H1 (cell line): ENCODE results near the gene NID1. TPM values are rescaled to one million over a fixed set of nuclear protein-coding genes. Genes with fewer than 3 reads are reported as not detected.

Experiments used
- CTCF ChIA-PET: fragments of 300-600 bp; sonication (Branson Sonifier 250); formaldehyde crosslinking; loops from one replicate; lab custom pipeline; 2021; ENCODE audit not compliant: partially characterized antibody; lab: Charles Lee
- POLR2A ChIA-PET: fragments of 300-600 bp; sonication (Branson Sonifier 250); formaldehyde crosslinking; loops from one replicate; lab custom pipeline; 2021; ENCODE audit warnings: inconsistent platforms; ENCODE audit not compliant: partially characterized antibody; lab: Charles Lee
- DNase-seq, 2 experiments: peaks; one replicate each; pipeline versions ENCODE4 v3.0.0 to v3.0.0-alpha.2; 2010 to 2022; ENCODE audit warnings: low spot score in 2 of 2, low read depth in 1 of 2, mixed read lengths in 1 of 2
- FAIRE-seq: peaks from 2 replicates; lab custom pipeline; 2011; peaks lifted over from hg19 to GRCh38; lab: Jason Lieb, UNC
- H2AFZ ChIP-seq: 2 replicates; pipeline ENCODE4 v1.8.1; 2012; ENCODE audit warnings: low read length, inconsistent platforms
- H2AK5ac ChIP-seq: 2 replicates; pipeline ENCODE4 v1.6.1; 2013; ENCODE audit warnings: low read depth, low read length
- H2BK120ac ChIP-seq: replicated peaks from 2 replicates; pipeline ENCODE3; 2013; ENCODE audit warnings: low read depth, low read length, inconsistent platforms
- H2BK12ac ChIP-seq: 2 replicates; pipeline ENCODE4 v1.6.1; 2013; ENCODE audit warnings: low read depth, low read length
- H2BK15ac ChIP-seq: 2 replicates; pipeline ENCODE4 v1.6.1; 2013; ENCODE audit warnings: low read length
- H2BK20ac ChIP-seq: 2 replicates; pipeline ENCODE4 v1.6.1; 2013; ENCODE audit warnings: low read length
- H2BK5ac ChIP-seq: 2 replicates; pipeline ENCODE4 v1.6.1; 2013; ENCODE audit warnings: low read depth, low read length
- H3K14ac ChIP-seq: 2 replicates; pipeline ENCODE4 v1.6.1; 2013; ENCODE audit warnings: inconsistent platforms; ENCODE audit not compliant: insufficient read length
- H3K18ac ChIP-seq: 2 replicates; pipeline ENCODE4 v1.6.1; 2013; ENCODE audit warnings: low read length; ENCODE audit errors: extremely low read depth
- H3K23ac ChIP-seq: 2 replicates; pipeline ENCODE4 v1.6.1; 2013; ENCODE audit warnings: inconsistent platforms; ENCODE audit not compliant: insufficient read length
- H3K23me2 ChIP-seq: 2 replicates; pipeline ENCODE4 v1.6.1; 2013; ENCODE audit warnings: low read depth, low read length
- H3K27ac ChIP-seq: 2 replicates; pipeline ENCODE4 v1.6.1; 2011; ENCODE audit warnings: low read depth, low read length, inconsistent platforms
- H3K27me3 ChIP-seq, 4 experiments: replicated peaks in 1 of 4; 1 replicate in 1 of 4; 2 replicates in 3 of 4; pipeline versions ENCODE4 v1.6.1 to v1.8.1; 2011 to 2013; ENCODE audit warnings: low read length in 3 of 4, mild to moderate bottlenecking in 3 of 4, inconsistent platforms in 2 of 4, mixed read lengths in 2 of 4, moderate library complexity in 1 of 4; ENCODE audit not compliant: control insufficient read depth in 3 of 4, insufficient read depth in 3 of 4; ENCODE audit errors: extremely low read depth in 1 of 4
- H3K36me3 ChIP-seq, 4 experiments: 2 replicates each; pipeline versions ENCODE4 v1.6.1 to v1.8.1; 2011 to 2013; ENCODE audit warnings: mild to moderate bottlenecking in 4 of 4, low read length in 3 of 4, moderate library complexity in 2 of 4, control low read depth in 1 of 4, inconsistent platforms in 1 of 4; ENCODE audit not compliant: insufficient read depth in 4 of 4, control insufficient read depth in 2 of 4
- H3K4ac ChIP-seq: replicated peaks from 2 replicates; pipeline ENCODE3; 2013; ENCODE audit warnings: low read length, low read depth, mixed read lengths, inconsistent platforms; ENCODE audit not compliant: insufficient read length
- H3K4me1 ChIP-seq, 4 experiments: replicated peaks in 1 of 4; 1 replicate in 1 of 4; 2 replicates in 3 of 4; pipeline versions ENCODE4 v1.6.1 to v1.8.1; 2011 to 2013; ENCODE audit warnings: low read length in 3 of 4, inconsistent platforms in 2 of 4, mixed read lengths in 1 of 4; ENCODE audit not compliant: insufficient read depth in 4 of 4, control insufficient read depth in 3 of 4
- H3K4me2 ChIP-seq, 2 experiments: 2 replicates each; pipeline versions ENCODE4 v1.6.1 to v1.8.1; 2011 to 2013; ENCODE audit warnings: low read depth in 2 of 2, low read length in 2 of 2, control low read depth in 1 of 2, inconsistent platforms in 1 of 2, mild to moderate bottlenecking in 1 of 2; ENCODE audit not compliant: insufficient read depth in 1 of 2
- H3K4me3 ChIP-seq, 4 experiments: fragments of 200-600, 300-600 bp in 1 of 4; sonication (generic), shearing (Covaris generic), sonication (Bioruptor Twin) in 1 of 4; 2 replicates each; pipeline versions ENCODE4 v1.5.1 to v1.8.1; 2011 to 2016; ENCODE audit warnings: low read length in 4 of 4, low read depth in 3 of 4, control low read depth in 2 of 4, inconsistent platforms in 2 of 4, mild to moderate bottlenecking in 2 of 4, mixed read lengths in 1 of 4, moderate library complexity in 1 of 4; ENCODE audit not compliant: insufficient read depth in 2 of 4; ENCODE audit errors: extremely low read depth in 1 of 4
- H3K56ac ChIP-seq: replicated peaks from 2 replicates; pipeline ENCODE3; 2013; ENCODE audit warnings: low read depth, mild to moderate bottlenecking, mixed read lengths, low read length, inconsistent platforms; ENCODE audit not compliant: insufficient read length
- H3K79me1 ChIP-seq: 2 replicates; pipeline ENCODE4 v1.6.1; 2013; ENCODE audit warnings: low read depth, low read length, control low read depth
- H3K79me2 ChIP-seq, 2 experiments: 2 replicates each; pipeline versions ENCODE4 v1.6.1 to v1.8.1; 2012 to 2013; ENCODE audit warnings: low read length in 2 of 2, mild to moderate bottlenecking in 2 of 2, inconsistent platforms in 1 of 2; ENCODE audit not compliant: insufficient read depth in 2 of 2, control insufficient read depth in 1 of 2
- H3K9ac ChIP-seq, 4 experiments: replicated peaks in 1 of 4; 1 replicate in 1 of 4; 2 replicates in 3 of 4; pipeline versions ENCODE4 v1.6.1 to v1.8.1; 2011 to 2013; ENCODE audit warnings: low read depth in 3 of 4, low read length in 3 of 4, control low read depth in 2 of 4, mild to moderate bottlenecking in 2 of 4, moderate library complexity in 2 of 4, inconsistent platforms in 1 of 4; ENCODE audit errors: extremely low read depth in 1 of 4
- H3K9me3 ChIP-seq, 2 experiments: 2 replicates each; pipeline versions ENCODE4 v1.6.1 to v1.8.1; 2012 to 2013; ENCODE audit warnings: mild to moderate bottlenecking in 2 of 2, moderate library complexity in 2 of 2, control low read depth in 1 of 2, inconsistent platforms in 1 of 2, low read depth in 1 of 2, low read length in 1 of 2, mixed read lengths in 1 of 2; ENCODE audit not compliant: insufficient read depth in 2 of 2
- H4K20me1 ChIP-seq, 2 experiments: replicated peaks in 1 of 2; 2 replicates each; pipeline versions ENCODE3 to v1.8.1; 2011 to 2013; ENCODE audit warnings: inconsistent platforms in 2 of 2, low read length in 2 of 2, mild to moderate bottlenecking in 1 of 2; ENCODE audit not compliant: insufficient read depth in 2 of 2, control insufficient read depth in 1 of 2
- H4K5ac ChIP-seq: 2 replicates; pipeline ENCODE4 v1.6.1; 2013; ENCODE audit warnings: low read length, low read depth, mixed read lengths, inconsistent platforms; ENCODE audit not compliant: insufficient read length
- H4K8ac ChIP-seq: 2 replicates; pipeline ENCODE4 v1.8.0; 2013; ENCODE audit warnings: mild to moderate bottlenecking, moderate library complexity, low read length, inconsistent platforms; ENCODE audit not compliant: insufficient read depth; ENCODE audit errors: extremely low read depth
- H4K91ac ChIP-seq: replicated peaks from 2 replicates; pipeline ENCODE3; 2013; ENCODE audit warnings: low read length, mixed read lengths, inconsistent platforms; ENCODE audit not compliant: insufficient read length
- CHD2 ChIP-seq: IDR thresholded peaks from 2 replicates; pipeline ENCODE4 v1.6.1; 2012; ENCODE audit warnings: low read length, improper control_type of control experiment
- EGR1 ChIP-seq: IDR thresholded peaks from 2 replicates; pipeline ENCODE4 v1.6.1; 2011; ENCODE audit warnings: low read depth, low read length, borderline replicate concordance
- HDAC2 ChIP-seq, 2 experiments: fragments of 300-600 bp in 1 of 2; sonication (generic) in 1 of 2; IDR thresholded peaks; 2 replicates each; pipeline ENCODE4 v1.6.1; 2011 to 2012; ENCODE audit warnings: low read depth in 2 of 2, low read length in 2 of 2, mild to moderate bottlenecking in 2 of 2, moderate library complexity in 2 of 2, borderline replicate concordance in 1 of 2, inconsistent platforms in 1 of 2
- RBBP5 ChIP-seq: IDR thresholded peaks from 2 replicates; pipeline ENCODE4 v1.7.1; 2012; ENCODE audit warnings: low read depth, mild to moderate bottlenecking, inconsistent platforms, low read length, moderate library complexity, borderline replicate concordance
- WGBS, 2 experiments: shearing (Covaris generic) in 1 of 2; methylation state at CpG; one replicate each; pipeline versions ENCODE4 v1.1.6 to v1.1.7; 2013 to 2015; ENCODE audit warnings: low lambda C conversion rate in 2 of 2, mixed read lengths in 2 of 2, inconsistent platforms in 1 of 2, low coverage in 1 of 2, missing lambda C conversion rate in 1 of 2; ENCODE audit not compliant: insufficient replicate concordance in 2 of 2, insufficient coverage in 1 of 2, insufficient read length in 1 of 2; ENCODE audit errors: extremely low coverage in 1 of 2, missing lambda C conversion rate in 1 of 2; 5-methylcytosine and 5-hydroxymethylcytosine counted together
- polyA plus RNA-seq, 7 experiments: library from polyadenylated mRNA; depleted of rRNA in 3 of 7; stranded (reverse) in 5 of 7; unstranded in 2 of 7; fragments of >200 nt in 5 of 7; fragments of 200-250 nt in 2 of 7; gene quantifications; 1 replicate in 5 of 7; 2 replicates in 1 of 7; 4 replicates in 1 of 7; pipeline versions ENCODE4 v1.2.1 to v1.2.3, GENCODE V29; 2011 to 2013; ENCODE audit warnings: missing spikeins in 2 of 7, mixed read lengths in 2 of 7
- total RNA-seq: library from RNA; stranded (reverse); fragmentation: NEBNext Ultra II Directional; extraction: Animal tissue kit (Norgen Biotek cat#: 25700); gene quantifications from 2 replicates; pipeline ENCODE4 v1.2.1, GENCODE V29; 2021

NID1 gene
- total and polyA plus RNA-seq, 2 of the 8 experiments (the other 6 are each of a cell fraction or from before 2014, with no cell fraction given), result 20.9 to 25.4 TPM

GRCh38 chr1:235939480-235939775, 125.5 kb downstream of the NID1 start:
- 83% methylated on average over 1 of the region's 1 CpG; no CpG with 5 or more reads in 1 of the 2 experiments for WGBS, 2 experiments
- no peak for FAIRE-seq

More at GRCh38 chr1:235939480-235939775, 125.5 kb downstream of the NID1 start:
- Histone ChIP-seq H2AK5ac (no peak overlapping the region), H2BK20ac (no peak overlapping the region), H2BK15ac (no peak overlapping the region), H2BK120ac (no peak overlapping the region), H3K4me3 (no peak overlapping the region), H2BK12ac (no peak overlapping the region), H2AFZ (no peak overlapping the region), H3K4ac (no peak overlapping the region), H3K14ac (no peak overlapping the region), H3K9me3 (no peaks in the 10 kb centered on the region), H4K5ac (no peak overlapping the region), H3K4me2 (no peak overlapping the region), H3K4me1 (no peaks in the 10 kb centered on the region), H3K79me1 (no peaks in the 10 kb centered on the region), H4K8ac (no peak overlapping the region), H3K18ac (no peak overlapping the region), H4K20me1 (no peaks in the 10 kb centered on the region), H3K36me3 (no peaks in the 10 kb centered on the region), H3K79me2 (no peaks in the 10 kb centered on the region), H3K56ac (no peak overlapping the region), H3K27ac (no peak overlapping the region), H3K23me2 (no peaks in the 10 kb centered on the region), H4K91ac (no peak overlapping the region), H2BK5ac (no peak overlapping the region), H3K9ac (no peak overlapping the region), H3K23ac (no peak overlapping the region), H3K27me3 (no peaks in the 10 kb centered on the region)
- POLR2A ChIA-PET, result no interaction called here
- DNase-seq, result no peak
- CTCF ChIA-PET, result interaction anchor here (0.5 to 6.7 kb wide), 5 partner anchors 33 to 512 kb away, joined by 3 to 35 read pairs (median 3); no protein-coding TSS in a partner anchor
- TF ChIP-seq EGR1 (no peak), RBBP5 (no peak), HDAC2 (IDR thresholded peaks at IDR 0.05; ENCODE audit: borderline replicate concordance in 1 of 2, low read depth in 2 of 2, low read length in 2 of 2) (no peak), CHD2 (no peak)
